Neural progenitor cell (in vitro differentiated cells): ENCODE results near the gene ZMYM4.

Experiments
- CTCF ChIP-seq: fragments of 200-600 bp; sonication (generic); IDR thresholded peaks from 2 replicates; pipeline ENCODE4 v1.5.1; 2017; ENCODE audit warnings: antibody characterized with exemption, mild to moderate bottlenecking
- EZH2 ChIP-seq: fragments of 200-600 bp; sonication (generic); IDR thresholded peaks from 2 replicates; pipeline ENCODE4 v1.6.1; 2017; ENCODE audit warnings: antibody characterized with exemption, mild to moderate bottlenecking, moderate library complexity
- EZH2phosphoT487 ChIP-seq: fragments of 200-600 bp; sonication (generic); IDR thresholded peaks from 2 replicates; pipeline ENCODE4 v1.6.1; 2017; ENCODE audit warnings: antibody characterized with exemption

GRCh38 chr1:35345439-35345981, 77.0 kb downstream of the ZMYM4 start:
- TF ChIP-seq CTCF (no peak), EZH2 (no peak), EZH2phosphoT487 (no peak)
